ENCODE results near the gene SLC6A7.

The SLC6A7 gene

GRCh38 chr5:150222906-150223305 is 33.0 kb downstream of the SLC6A7 start:
- H3K36me3 ChIP-seq (ENCODE audit: insufficient read depth, low read length), result no peaks in the 10 kb centered on the region

GRCh38 chr5:150223474-150223873 is 33.6 kb downstream of the SLC6A7 start:
- TF ChIP-seq CTCF (conservative IDR thresholded peaks at IDR 0.05; ENCODE audit: low read length) (no peak), EZH2phosphoT487 (IDR thresholded peaks at IDR 0.05; ENCODE audit: borderline replicate concordance) (no peak)
- Histone ChIP-seq H4K20me1 (ENCODE audit: insufficient read depth, low read length, poor library complexity, severe bottlenecking) (no peaks in the 10 kb centered on the region), H3K9ac (ENCODE audit: low read depth, low read length, poor library complexity, severe bottlenecking) (no peak overlapping the region), H3K9me2 (replicated peaks; ENCODE audit: low read depth, low read length) (no peaks in the 10 kb centered on the region), H3K4me2 (ENCODE audit: low read depth, low read length, poor library complexity, severe bottlenecking) (no peak overlapping the region), H3K4me1 (ENCODE audit: insufficient read depth, low read length, poor library complexity, severe bottlenecking) (no peaks in the 10 kb centered on the region), H2AFZ (ENCODE audit: low read length) (no peak overlapping the region), H3K9me3 (ENCODE audit: insufficient read depth, low read depth, low read length) (no peaks in the 10 kb centered on the region), H3K79me2 (ENCODE audit: insufficient read depth, low read length) (no peaks in the 10 kb centered on the region), H3K4me3 (ENCODE audit: low read length, poor library complexity, severe bottlenecking) (no peak overlapping the region), H3F3A (ENCODE audit: low read depth) (no peaks in the 10 kb centered on the region), H3K36me3 (ENCODE audit: insufficient read depth, low read length) (no peaks in the 10 kb centered on the region), H3K27me3 (ENCODE audit: insufficient read depth, low read length, poor library complexity, severe bottlenecking) (no peaks in the 10 kb centered on the region)

More at GRCh38 chr5:150222906-150223305, 33.0 kb downstream of the SLC6A7 start:
- no peak overlapping the region for H3K4me3 ChIP-seq (ENCODE audit: low read length, poor library complexity, severe bottlenecking)
- TF ChIP-seq CTCF (conservative IDR thresholded peaks at IDR 0.05; ENCODE audit: low read length), result no peak
- TF ChIP-seq EZH2phosphoT487 (IDR thresholded peaks at IDR 0.05; ENCODE audit: borderline replicate concordance), result no peak
- H3K4me2 ChIP-seq (ENCODE audit: low read depth, low read length, poor library complexity, severe bottlenecking), result no peak overlapping the region
- H3K9me3 ChIP-seq (ENCODE audit: insufficient read depth, low read depth, low read length), result no peaks in the 10 kb centered on the region
- no peaks in the 10 kb centered on the region for H3K4me1 ChIP-seq (ENCODE audit: insufficient read depth, low read length, poor library complexity, severe bottlenecking)
- H4K20me1 ChIP-seq (ENCODE audit: insufficient read depth, low read length, poor library complexity, severe bottlenecking), result no peaks in the 10 kb centered on the region
- no peaks in the 10 kb centered on the region for H3K79me2 ChIP-seq (ENCODE audit: insufficient read depth, low read length)
- no peaks in the 10 kb centered on the region for H3K27me3 ChIP-seq (ENCODE audit: insufficient read depth, low read length, poor library complexity, severe bottlenecking)
- no peaks in the 10 kb centered on the region for H3F3A ChIP-seq (ENCODE audit: low read depth)
- no peak overlapping the region for H3K9ac ChIP-seq (ENCODE audit: low read depth, low read length, poor library complexity, severe bottlenecking)
- no peak overlapping the region for H2AFZ ChIP-seq (ENCODE audit: low read length)
- no peaks in the 10 kb centered on the region for H3K9me2 ChIP-seq (replicated peaks; ENCODE audit: low read depth, low read length)

- Histone ChIP-seq H3K4me1 (ENCODE audit: insufficient read depth, low read length, poor library complexity, severe bottlenecking) (no peaks in the 10 kb centered on the region), H3F3A (ENCODE audit: low read depth) (no peaks in the 10 kb centered on the region), H4K20me1 (ENCODE audit: insufficient read depth, low read length, poor library complexity, severe bottlenecking) (no peaks in the 10 kb centered on the region), H3K27me3 (ENCODE audit: insufficient read depth, low read length, poor library complexity, severe bottlenecking) (no peaks in the 10 kb centered on the region), H3K36me3 (ENCODE audit: insufficient read depth, low read length) (no peaks in the 10 kb centered on the region), H3K9me2 (replicated peaks; ENCODE audit: low read depth, low read length) (no peaks in the 10 kb centered on the region), H3K79me2 (ENCODE audit: insufficient read depth, low read length) (no peaks in the 10 kb centered on the region), H3K4me3 (ENCODE audit: low read length, poor library complexity, severe bottlenecking) (no peak overlapping the region), H2AFZ (ENCODE audit: low read length) (no peak overlapping the region), H3K9me3 (ENCODE audit: insufficient read depth, low read depth, low read length) (no peaks in the 10 kb centered on the region), H3K4me2 (ENCODE audit: low read depth, low read length, poor library complexity, severe bottlenecking) (no peak overlapping the region), H3K9ac (ENCODE audit: low read depth, low read length, poor library complexity, severe bottlenecking) (no peak overlapping the region)
- no peak for TF ChIP-seq CTCF (conservative IDR thresholded peaks at IDR 0.05; ENCODE audit: low read length)
- no peak for TF ChIP-seq EZH2phosphoT487 (IDR thresholded peaks at IDR 0.05; ENCODE audit: borderline replicate concordance)
Observed at GRCh38 chr5:150224483-150225027, 34.7 kb downstream of the SLC6A7 start.

All from Loucy (cell line).